Large intestine (tissue), 3 donors: ENCODE results near the gene CPEB2. TPM values are rescaled to one million over a fixed set of nuclear protein-coding genes. Genes with fewer than 3 reads are reported as not detected.

ENCODE experiments used
- DNase-seq, 2 donors: peaks; one replicate each; pipeline versions ENCODE4 v3.0.0 to v3.0.0-alpha.2; 2013
- H3K27ac ChIP-seq: one replicate; pipeline ENCODE4 v1.5.1; 2013; ENCODE audit warnings: low read length
- H3K27me3 ChIP-seq: 2 replicates; pipeline ENCODE4 v1.6.1; 2013; ENCODE audit warnings: low read length; ENCODE audit not compliant: control insufficient read depth, insufficient read depth
- H3K36me3 ChIP-seq: 2 replicates; pipeline ENCODE4 v1.6.1; 2013; ENCODE audit warnings: low read length; ENCODE audit not compliant: control insufficient read depth, insufficient read depth
- H3K4me1 ChIP-seq: one replicate; pipeline ENCODE4 v1.6.1; 2013; ENCODE audit warnings: low read length; ENCODE audit not compliant: control insufficient read depth, insufficient read depth
- H3K4me3 ChIP-seq: one replicate; pipeline ENCODE4 v1.5.1; 2013; ENCODE audit warnings: low read length
- H3K9me3 ChIP-seq: one replicate; pipeline ENCODE4 v1.6.1; 2013; ENCODE audit warnings: mild to moderate bottlenecking, low read depth, low read length, moderate library complexity; ENCODE audit not compliant: control insufficient read depth
- WGBS: methylation state at CpG from one replicate; pipeline ENCODE4 v1.1.5; 2013; ENCODE audit warnings: low lambda C conversion rate; ENCODE audit not compliant: insufficient coverage; 5-methylcytosine and 5-hydroxymethylcytosine counted together
- polyA plus RNA-seq: library from polyadenylated mRNA; unstranded; fragments of 120-200 nt; gene quantifications from one replicate; pipeline ENCODE4 v1.2.1, GENCODE V29; 2013

CPEB2 gene
- polyA plus RNA-seq, 1 donor, result 18.3 TPM

- 81% methylated on average over 3 of the region's 3 CpGs for WGBS
- no peaks in the 10 kb centered on the region for H3K27me3 ChIP-seq
- no peaks in the 10 kb centered on the region for H3K36me3 ChIP-seq
- no peak for DNase-seq
- H3K27ac ChIP-seq, result no peak overlapping the region
- H3K4me3 ChIP-seq, result no peak overlapping the region
- no peaks in the 10 kb centered on the region for H3K9me3 ChIP-seq
- no peaks in the 10 kb centered on the region for H3K4me1 ChIP-seq
Observed at GRCh38 chr4:15043226-15043625, 40.9 kb downstream of the CPEB2 start.

- H3K36me3 ChIP-seq, result no peaks in the 10 kb centered on the region
- no peak overlapping the region for H3K4me3 ChIP-seq
- 100% methylated on average over 1 of the region's 1 CpG for WGBS
- H3K27ac ChIP-seq, result no peak overlapping the region
- no peaks in the 10 kb centered on the region for H3K4me1 ChIP-seq
- DNase-seq, result no peak
- no peaks in the 10 kb centered on the region for H3K9me3 ChIP-seq
- H3K27me3 ChIP-seq, result no peaks in the 10 kb centered on the region
Observed at GRCh38 chr4:15043922-15044321, 41.6 kb downstream of the CPEB2 start.

GRCh38 chr4:15054541-15054940 is 52.3 kb downstream of the CPEB2 start:
- Histone ChIP-seq H3K27me3 (no peaks in the 10 kb centered on the region), H3K4me1 (no peaks in the 10 kb centered on the region), H3K4me3 (no peak overlapping the region), H3K9me3 (no peaks in the 10 kb centered on the region), H3K36me3 (peaks cover 27% of the 10 kb centered on the region), H3K27ac (no peak overlapping the region)
- DNase-seq, result no peak
- WGBS, result no CpG with 5 or more reads among the region's 2 CpGs

- Histone ChIP-seq H3K9me3 (no peaks in the 10 kb centered on the region), H3K4me3 (no peak overlapping the region), H3K4me1 (peaks cover 3% of the 10 kb centered on the region), H3K36me3 (peaks cover 38% of the 10 kb centered on the region), H3K27ac (peak overlapping the region; percentile 1), H3K27me3 (no peaks in the 10 kb centered on the region)
- peak; percentile 6 to 54 for DNase-seq
- no CpG with 5 or more reads among the region's 2 CpGs for WGBS
Observed at GRCh38 chr4:15060213-15060612, 57.9 kb downstream of the CPEB2 start.

- no CpG with 5 or more reads among the region's 6 CpGs for WGBS
- no peaks in the 10 kb centered on the region for H3K9me3 ChIP-seq
- no peak for DNase-seq
- H3K4me3 ChIP-seq, result no peak overlapping the region
- no peak overlapping the region for H3K27ac ChIP-seq
- H3K27me3 ChIP-seq, result no peaks in the 10 kb centered on the region
- H3K4me1 ChIP-seq, result peaks cover 3% of the 10 kb centered on the region
- H3K36me3 ChIP-seq, result peaks cover 34% of the 10 kb centered on the region
Observed at GRCh38 chr4:15063341-15063740, 61.1 kb downstream of the CPEB2 start.

- DNase-seq, result no peak
- Histone ChIP-seq H3K4me3 (no peak overlapping the region), H3K9me3 (no peaks in the 10 kb centered on the region), H3K4me1 (no peaks in the 10 kb centered on the region), H3K27ac (no peak overlapping the region), H3K36me3 (peaks cover 23% of the 10 kb centered on the region), H3K27me3 (no peaks in the 10 kb centered on the region)
- no CpG with 5 or more reads among the region's 5 CpGs for WGBS
Observed at GRCh38 chr4:15065516-15065915, 63.2 kb downstream of the CPEB2 start.

- no peak for DNase-seq
- Histone ChIP-seq H3K9me3 (no peaks in the 10 kb centered on the region), H3K27ac (no peak overlapping the region), H3K4me3 (no peak overlapping the region), H3K27me3 (no peaks in the 10 kb centered on the region), H3K36me3 (peaks cover 17% of the 10 kb centered on the region), H3K4me1 (no peaks in the 10 kb centered on the region)
- no CpG with 5 or more reads among the region's 7 CpGs for whole genome bisulfite sequencing
Observed at GRCh38 chr4:15066140-15066539, 63.9 kb downstream of the CPEB2 start.

GRCh38 chr4:15068298-15068697 is 66.0 kb downstream of the CPEB2 start:
- H3K4me1 ChIP-seq, result no peaks in the 10 kb centered on the region
- no peaks in the 10 kb centered on the region for H3K9me3 ChIP-seq
- DNase-seq, result no peak
- H3K27ac ChIP-seq, result no peak overlapping the region
- WGBS, result 100% methylated on average over 1 of the region's 1 CpG
- no peaks in the 10 kb centered on the region for H3K27me3 ChIP-seq
- peaks cover 9% of the 10 kb centered on the region for H3K36me3 ChIP-seq
- no peak overlapping the region for H3K4me3 ChIP-seq

GRCh38 chr4:15075875-15076274 is 73.6 kb downstream of the CPEB2 start:
- H3K36me3 ChIP-seq, result no peaks in the 10 kb centered on the region
- H3K9me3 ChIP-seq, result peaks cover 12% of the 10 kb centered on the region
- no peak overlapping the region for H3K4me3 ChIP-seq
- DNase-seq, result no peak
- H3K27me3 ChIP-seq, result no peaks in the 10 kb centered on the region
- H3K4me1 ChIP-seq, result no peaks in the 10 kb centered on the region
- no peak overlapping the region for H3K27ac ChIP-seq

GRCh38 chr4:15077969-15078368 is 75.7 kb downstream of the CPEB2 start:
- H3K9me3 ChIP-seq, result peaks cover 12% of the 10 kb centered on the region
- H3K27me3 ChIP-seq, result no peaks in the 10 kb centered on the region
- no peak overlapping the region for H3K4me3 ChIP-seq
- H3K4me1 ChIP-seq, result no peaks in the 10 kb centered on the region
- no peak overlapping the region for H3K27ac ChIP-seq
- no peak for DNase-seq
- H3K36me3 ChIP-seq, result no peaks in the 10 kb centered on the region
- whole genome bisulfite sequencing, result 100% methylated on average over 1 of the region's 2 CpGs

GRCh38 chr4:15078682-15079642 is 76.7 kb downstream of the CPEB2 start:
- no peak overlapping the region for H3K27ac ChIP-seq

More at GRCh38 chr4:15078682-15079642, 76.7 kb downstream of the CPEB2 start:
- DNase-seq, result no peak
- Histone ChIP-seq H3K4me3 (no peak overlapping the region), H3K9me3 (peaks cover 12% of the 10 kb centered on the region), H3K27me3 (no peaks in the 10 kb centered on the region), H3K4me1 (no peaks in the 10 kb centered on the region), H3K36me3 (no peaks in the 10 kb centered on the region)
- WGBS, result no CpG with 5 or more reads among the region's 8 CpGs
